ENCODE measurements around the gene ZIM2. TPM values are rescaled to one million over a fixed set of nuclear protein-coding genes. Genes with fewer than 3 reads are reported as not detected.

The ZIM2 gene
- total and polyA plus RNA-seq, 2 experiments from 2014 or later = not detected

GRCh38 chr19:56873493-56873892 lies 33.0 kb upstream of the ZIM2 start:
- Histone ChIP-seq H3K27me3 (ENCODE audit: insufficient read depth) (no peaks in the 10 kb centered on the region), H3K27ac (ENCODE audit: low read depth) (no peak overlapping the region), H3K36me3 (ENCODE audit: insufficient read depth) (no peaks in the 10 kb centered on the region; the same call in 1 of the 2 replicates), H3F3A (replicated peaks; ENCODE audit: low read depth) (no peaks in the 10 kb centered on the region), H3K4me1 (ENCODE audit: insufficient read depth) (no peaks in the 10 kb centered on the region), H3K79me2 (replicated peaks; ENCODE audit: insufficient read depth) (no peaks in the 10 kb centered on the region), H4K20me1 (replicated peaks; ENCODE audit: insufficient read depth) (no peaks in the 10 kb centered on the region), H3K4me3 (no peak overlapping the region), H2AFZ (no peak overlapping the region), H3K9me2 (ENCODE audit: insufficient read depth) (no peaks in the 10 kb centered on the region), H3K4me2 (no peak overlapping the region)
- no peak for ATAC-seq
- H3K4me1 Mint-ChIP-seq = no peaks in the 10 kb centered on the region
- no peak overlapping the region for H3K27ac Mint-ChIP-seq
- H3K27me3 Mint-ChIP-seq (ENCODE audit: insufficient read depth, low read depth, poor library complexity) = peaks cover 14% of the 10 kb centered on the region
- peaks cover 95% of the 10 kb centered on the region for H3K9me3 Mint-ChIP-seq
- peaks cover 52% of the 10 kb centered on the region for H3K36me3 Mint-ChIP-seq (ENCODE audit: low read depth)
- no peak overlapping the region for H3K4me3 Mint-ChIP-seq
- no peak for DNase-seq (ENCODE audit: low spot score)
- TF ChIP-seq STAT1 (IDR thresholded peaks at IDR 0.05; ENCODE audit: unreplicated experiment) (no peak), JUNB (IDR thresholded peaks at IDR 0.05; ENCODE audit: unreplicated experiment) (no peak), CREB1 (CRISPR knock-in tag; IDR thresholded peaks at IDR 0.05; ENCODE audit: low read depth) (no peak), EZH2phosphoT487 (IDR thresholded peaks at IDR 0.05; ENCODE audit: unreplicated experiment) (no peak), ZNF114 (CRISPR knock-in tag; IDR thresholded peaks at IDR 0.05) (no peak), NANOG (IDR thresholded peaks at IDR 0.05; ENCODE audit: borderline replicate concordance) (no peak), REST (IDR thresholded peaks at IDR 0.05; ENCODE audit: unreplicated experiment) (no peak), POLR2AphosphoS5 (IDR thresholded peaks at IDR 0.05; ENCODE audit: low read depth) (no peak), ZNF331 (CRISPR knock-in tag; IDR thresholded peaks at IDR 0.05; ENCODE audit: low read depth) (no peak), EZH2 (IDR thresholded peaks at IDR 0.05; ENCODE audit: low read depth, unreplicated experiment) (no peak)
- TF ChIP-seq, protein P1, sequence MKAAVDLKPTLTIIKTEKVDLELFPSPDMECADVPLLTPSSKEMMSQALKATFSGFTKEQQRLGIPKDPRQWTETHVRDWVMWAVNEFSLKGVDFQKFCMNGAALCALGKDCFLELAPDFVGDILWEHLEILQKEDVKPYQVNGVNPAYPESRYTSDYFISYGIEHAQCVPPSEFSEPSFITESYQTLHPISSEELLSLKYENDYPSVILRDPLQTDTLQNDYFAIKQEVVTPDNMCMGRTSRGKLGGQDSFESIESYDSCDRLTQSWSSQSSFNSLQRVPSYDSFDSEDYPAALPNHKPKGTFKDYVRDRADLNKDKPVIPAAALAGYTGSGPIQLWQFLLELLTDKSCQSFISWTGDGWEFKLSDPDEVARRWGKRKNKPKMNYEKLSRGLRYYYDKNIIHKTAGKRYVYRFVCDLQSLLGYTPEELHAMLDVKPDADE (IDR thresholded peaks at IDR 0.05) = no peak
- TF ChIP-seq, protein P2, sequence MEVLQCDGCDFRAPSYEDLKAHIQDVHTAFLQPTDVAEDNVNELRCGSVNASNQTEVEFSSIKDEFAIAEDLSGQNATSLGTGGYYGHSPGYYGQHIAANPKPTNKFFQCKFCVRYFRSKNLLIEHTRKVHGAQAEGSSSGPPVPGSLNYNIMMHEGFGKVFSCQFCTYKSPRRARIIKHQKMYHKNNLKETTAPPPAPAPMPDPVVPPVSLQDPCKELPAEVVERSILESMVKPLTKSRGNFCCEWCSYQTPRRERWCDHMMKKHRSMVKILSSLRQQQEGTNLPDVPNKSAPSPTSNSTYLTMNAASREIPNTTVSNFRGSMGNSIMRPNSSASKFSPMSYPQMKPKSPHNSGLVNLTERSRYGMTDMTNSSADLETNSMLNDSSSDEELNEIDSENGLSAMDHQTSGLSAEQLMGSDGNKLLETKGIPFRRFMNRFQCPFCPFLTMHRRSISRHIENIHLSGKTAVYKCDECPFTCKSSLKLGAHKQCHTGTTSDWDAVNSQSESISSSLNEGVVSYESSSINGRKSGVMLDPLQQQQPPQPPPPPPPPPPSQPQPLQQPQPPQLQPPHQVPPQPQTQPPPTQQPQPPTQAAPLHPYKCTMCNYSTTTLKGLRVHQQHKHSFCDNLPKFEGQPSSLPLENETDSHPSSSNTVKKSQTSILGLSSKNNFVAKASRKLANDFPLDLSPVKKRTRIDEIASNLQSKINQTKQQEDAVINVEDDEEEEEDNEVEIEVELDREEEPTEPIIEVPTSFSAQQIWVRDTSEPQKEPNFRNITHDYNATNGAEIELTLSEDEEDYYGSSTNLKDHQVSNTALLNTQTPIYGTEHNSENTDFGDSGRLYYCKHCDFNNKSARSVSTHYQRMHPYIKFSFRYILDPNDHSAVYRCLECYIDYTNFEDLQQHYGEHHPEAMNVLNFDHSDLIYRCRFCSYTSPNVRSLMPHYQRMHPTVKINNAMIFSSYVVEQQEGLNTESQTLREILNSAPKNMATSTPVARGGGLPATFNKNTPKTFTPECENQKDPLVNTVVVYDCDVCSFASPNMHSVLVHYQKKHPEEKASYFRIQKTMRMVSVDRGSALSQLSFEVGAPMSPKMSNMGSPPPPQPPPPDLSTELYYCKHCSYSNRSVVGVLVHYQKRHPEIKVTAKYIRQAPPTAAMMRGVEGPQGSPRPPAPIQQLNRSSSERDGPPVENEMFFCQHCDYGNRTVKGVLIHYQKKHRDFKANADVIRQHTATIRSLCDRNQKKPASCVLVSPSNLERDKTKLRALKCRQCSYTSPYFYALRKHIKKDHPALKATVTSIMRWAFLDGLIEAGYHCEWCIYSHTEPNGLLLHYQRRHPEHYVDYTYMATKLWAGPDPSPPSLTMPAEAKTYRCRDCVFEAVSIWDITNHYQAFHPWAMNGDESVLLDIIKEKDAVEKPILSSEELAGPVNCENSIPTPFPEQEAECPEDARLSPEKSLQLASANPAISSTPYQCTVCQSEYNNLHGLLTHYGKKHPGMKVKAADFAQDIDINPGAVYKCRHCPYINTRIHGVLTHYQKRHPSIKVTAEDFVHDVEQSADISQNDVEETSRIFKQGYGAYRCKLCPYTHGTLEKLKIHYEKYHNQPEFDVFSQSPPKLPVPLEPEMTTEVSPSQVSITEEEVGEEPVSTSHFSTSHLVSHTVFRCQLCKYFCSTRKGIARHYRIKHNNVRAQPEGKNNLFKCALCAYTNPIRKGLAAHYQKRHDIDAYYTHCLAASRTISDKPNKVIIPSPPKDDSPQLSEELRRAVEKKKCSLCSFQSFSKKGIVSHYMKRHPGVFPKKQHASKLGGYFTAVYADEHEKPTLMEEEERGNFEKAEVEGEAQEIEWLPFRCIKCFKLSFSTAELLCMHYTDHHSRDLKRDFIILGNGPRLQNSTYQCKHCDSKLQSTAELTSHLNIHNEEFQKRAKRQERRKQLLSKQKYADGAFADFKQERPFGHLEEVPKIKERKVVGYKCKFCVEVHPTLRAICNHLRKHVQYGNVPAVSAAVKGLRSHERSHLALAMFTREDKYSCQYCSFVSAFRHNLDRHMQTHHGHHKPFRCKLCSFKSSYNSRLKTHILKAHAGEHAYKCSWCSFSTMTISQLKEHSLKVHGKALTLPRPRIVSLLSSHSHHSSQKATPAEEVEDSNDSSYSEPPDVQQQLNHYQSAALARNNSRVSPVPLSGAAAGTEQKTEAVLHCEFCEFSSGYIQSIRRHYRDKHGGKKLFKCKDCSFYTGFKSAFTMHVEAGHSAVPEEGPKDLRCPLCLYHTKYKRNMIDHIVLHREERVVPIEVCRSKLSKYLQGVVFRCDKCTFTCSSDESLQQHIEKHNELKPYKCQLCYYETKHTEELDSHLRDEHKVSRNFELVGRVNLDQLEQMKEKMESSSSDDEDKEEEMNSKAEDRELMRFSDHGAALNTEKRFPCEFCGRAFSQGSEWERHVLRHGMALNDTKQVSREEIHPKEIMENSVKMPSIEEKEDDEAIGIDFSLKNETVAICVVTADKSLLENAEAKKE (CRISPR knock-in tag; IDR thresholded peaks at IDR 0.05) = no peak
- TF ChIP-seq, protein P3, sequence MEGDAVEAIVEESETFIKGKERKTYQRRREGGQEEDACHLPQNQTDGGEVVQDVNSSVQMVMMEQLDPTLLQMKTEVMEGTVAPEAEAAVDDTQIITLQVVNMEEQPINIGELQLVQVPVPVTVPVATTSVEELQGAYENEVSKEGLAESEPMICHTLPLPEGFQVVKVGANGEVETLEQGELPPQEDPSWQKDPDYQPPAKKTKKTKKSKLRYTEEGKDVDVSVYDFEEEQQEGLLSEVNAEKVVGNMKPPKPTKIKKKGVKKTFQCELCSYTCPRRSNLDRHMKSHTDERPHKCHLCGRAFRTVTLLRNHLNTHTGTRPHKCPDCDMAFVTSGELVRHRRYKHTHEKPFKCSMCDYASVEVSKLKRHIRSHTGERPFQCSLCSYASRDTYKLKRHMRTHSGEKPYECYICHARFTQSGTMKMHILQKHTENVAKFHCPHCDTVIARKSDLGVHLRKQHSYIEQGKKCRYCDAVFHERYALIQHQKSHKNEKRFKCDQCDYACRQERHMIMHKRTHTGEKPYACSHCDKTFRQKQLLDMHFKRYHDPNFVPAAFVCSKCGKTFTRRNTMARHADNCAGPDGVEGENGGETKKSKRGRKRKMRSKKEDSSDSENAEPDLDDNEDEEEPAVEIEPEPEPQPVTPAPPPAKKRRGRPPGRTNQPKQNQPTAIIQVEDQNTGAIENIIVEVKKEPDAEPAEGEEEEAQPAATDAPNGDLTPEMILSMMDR (conservative IDR thresholded peaks at IDR 0.05; ENCODE audit: low read depth in 2 of 2) = no peak
